ENCODE data around the gene CELA2A. TPM values are rescaled to one million over a fixed set of nuclear protein-coding genes. Genes with fewer than 3 reads are reported as not detected.
A peak's percentile ranks its signal among the peaks of the same experiment; 100 is the strongest.
"Not testable (repeated sequence)": the region's sequence is repeated elsewhere in the genome, so short reads cannot be mapped to it uniquely, and the experiment has no call there.

The CELA2A gene
- total RNA-seq, 6 donors from 2014 or later = 0.83 to 2.3 TPM; not detected in 4

GRCh38 chr1:15469361-15469760 lies 12.8 kb downstream of the CELA2A start:
- TF ChIP-seq POLR2A (IDR thresholded peaks at IDR 0.05) (no peak), CTCF (IDR thresholded peaks at IDR 0.05) (no peak), EP300 (IDR thresholded peaks at IDR 0.05) (no peak)
- H3K4me1 ChIP-seq = no peaks in the 10 kb centered on the region
- H3K27me3 ChIP-seq = no peaks in the 10 kb centered on the region
- no peak overlapping the region for H3K27ac ChIP-seq
- no peaks in the 10 kb centered on the region for H3K9me3 ChIP-seq
- WGBS, 2 donors = 59 to 60% methylated on average over 3 of the region's 3 CpGs
- no peak overlapping the region for H3K4me3 ChIP-seq
- ATAC-seq (ENCODE audit: low FRiP score in 2 of 2) = no peak
- DNase-seq = no peak
- H3K36me3 ChIP-seq = no peaks in the 10 kb centered on the region

- H3K4me3 ChIP-seq; H3K27ac ChIP-seq; H3K36me3 ChIP-seq; H3K27me3 ChIP-seq; ATAC-seq (ENCODE audit: low FRiP score in 2 of 2); H3K4me1 ChIP-seq; H3K9me3 ChIP-seq: not testable (repeated sequence)
- DNase-seq = peak in 1 of 2 donors; percentile 70
- 88 to 94% methylated on average over 6 to 9 of the region's 9 CpGs for WGBS, 2 donors
Observed at GRCh38 chr1:15469821-15470448, 13.4 kb downstream of the CELA2A start.

- ATAC-seq (ENCODE audit: low FRiP score in 2 of 2); H3K36me3 ChIP-seq; H3K27me3 ChIP-seq; DNase-seq; H3K9me3 ChIP-seq; H3K4me1 ChIP-seq; H3K4me3 ChIP-seq; H3K27ac ChIP-seq: not testable (repeated sequence)
- 89% methylated on average over 5 of the region's 5 CpGs for WGBS, 2 donors
Observed at GRCh38 chr1:15471067-15471466, 14.5 kb downstream of the CELA2A start.

- not testable (repeated sequence) for H3K27me3 ChIP-seq; H3K9me3 ChIP-seq; H3K4me1 ChIP-seq; H3K4me3 ChIP-seq; ATAC-seq (ENCODE audit: low FRiP score in 2 of 2); DNase-seq; H3K27ac ChIP-seq; H3K36me3 ChIP-seq
- 80 to 84% methylated on average over 6 of the region's 6 CpGs for WGBS, 2 donors
Observed at GRCh38 chr1:15471723-15472122, 15.2 kb downstream of the CELA2A start.

- Histone ChIP-seq H3K27ac (no peak overlapping the region), H3K4me3 (no peak overlapping the region), H3K9me3 (no peaks in the 10 kb centered on the region), H3K36me3 (no peaks in the 10 kb centered on the region), H3K4me1 (no peaks in the 10 kb centered on the region), H3K27me3 (no peaks in the 10 kb centered on the region)
- 87 to 88% methylated on average over 11 of the region's 11 CpGs for WGBS, 2 donors
- DNase-seq = no peak
- no peak for ATAC-seq (ENCODE audit: low FRiP score in 2 of 2)
- TF ChIP-seq CTCF (IDR thresholded peaks at IDR 0.05) (no peak), POLR2A (IDR thresholded peaks at IDR 0.05) (no peak), EP300 (IDR thresholded peaks at IDR 0.05) (no peak), POLR2AphosphoS5 (IDR thresholded peaks at IDR 0.05) (no peak)
Observed at GRCh38 chr1:15472587-15472986, 16.1 kb downstream of the CELA2A start.

- WGBS, 2 donors = 75 to 80% methylated on average over 5 of the region's 5 CpGs
- no peaks in the 10 kb centered on the region for H3K27me3 ChIP-seq
- no peak for ATAC-seq (ENCODE audit: low FRiP score in 2 of 2)
- H3K9me3 ChIP-seq = no peaks in the 10 kb centered on the region
- no peaks in the 10 kb centered on the region for H3K36me3 ChIP-seq
- no peak within 1 kb of the TSS for H3K27ac ChIP-seq
- DNase-seq = no peak
- H3K4me1 ChIP-seq = no peaks in the 10 kb centered on the region
- TF ChIP-seq CTCF (IDR thresholded peaks at IDR 0.05) (no peak), POLR2AphosphoS5 (IDR thresholded peaks at IDR 0.05) (no peak), EP300 (IDR thresholded peaks at IDR 0.05) (no peak), POLR2A (IDR thresholded peaks at IDR 0.05) (no peak)
- no peak within 1 kb of the TSS for H3K4me3 ChIP-seq
Observed at GRCh38 chr1:15475752-15476314, 19.3 kb downstream of the CELA2A start, which contains the start of gene CELA2B. Gene CELA2B, plus strand, starts transcription at chr1:15476104. Its CDS starts 22 bp downstream, at chr1:15476126.

Measured in upper lobe of left lung (tissue), 6 donors.